Esophagus squamous epithelium (tissue), 4 donors: ENCODE results near the gene LEPROT.

Experiments
- POLR2A ChIP-seq, 4 donors: fragments of 450-650 bp; IDR thresholded peaks; one replicate each; pipeline ENCODE4 v1.6.1; 2017; ENCODE audit warnings: antibody characterized with exemption in 4 of 4, mild to moderate bottlenecking in 4 of 4, moderate library complexity in 3 of 4
- TF ChIP-seq, protein P1 (sequence below), 6 experiments: fragments of 450-650 bp in 4 of 6; fragments of 200-600 bp in 2 of 6; sonication (generic) in 2 of 6; IDR thresholded peaks; one replicate each; pipeline ENCODE4 v1.5.1; 2016 to 2019; ENCODE audit warnings: antibody characterized with exemption in 6 of 6, mild to moderate bottlenecking in 4 of 6, moderate library complexity in 4 of 6

DNA sequence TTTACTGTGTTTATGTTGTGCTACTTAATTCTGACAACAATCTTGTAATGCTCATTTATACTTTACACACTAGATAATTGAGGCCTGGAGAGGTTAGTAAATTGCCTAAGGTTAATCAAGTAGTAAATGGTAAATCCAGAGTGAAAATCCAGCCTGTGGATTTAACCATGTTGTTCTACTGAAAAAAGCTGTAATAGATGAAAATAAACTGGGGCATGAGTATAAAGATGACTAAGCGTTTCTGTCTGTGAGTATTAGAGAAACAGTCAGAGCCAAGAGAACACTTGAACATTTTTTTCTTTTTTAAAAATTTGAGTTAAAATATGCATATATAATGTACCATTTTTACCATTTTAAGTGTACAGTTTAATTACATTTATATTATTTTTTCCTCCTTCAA lies 47.9 kb upstream of the LEPROT start:
- TF ChIP-seq, protein P1, sequence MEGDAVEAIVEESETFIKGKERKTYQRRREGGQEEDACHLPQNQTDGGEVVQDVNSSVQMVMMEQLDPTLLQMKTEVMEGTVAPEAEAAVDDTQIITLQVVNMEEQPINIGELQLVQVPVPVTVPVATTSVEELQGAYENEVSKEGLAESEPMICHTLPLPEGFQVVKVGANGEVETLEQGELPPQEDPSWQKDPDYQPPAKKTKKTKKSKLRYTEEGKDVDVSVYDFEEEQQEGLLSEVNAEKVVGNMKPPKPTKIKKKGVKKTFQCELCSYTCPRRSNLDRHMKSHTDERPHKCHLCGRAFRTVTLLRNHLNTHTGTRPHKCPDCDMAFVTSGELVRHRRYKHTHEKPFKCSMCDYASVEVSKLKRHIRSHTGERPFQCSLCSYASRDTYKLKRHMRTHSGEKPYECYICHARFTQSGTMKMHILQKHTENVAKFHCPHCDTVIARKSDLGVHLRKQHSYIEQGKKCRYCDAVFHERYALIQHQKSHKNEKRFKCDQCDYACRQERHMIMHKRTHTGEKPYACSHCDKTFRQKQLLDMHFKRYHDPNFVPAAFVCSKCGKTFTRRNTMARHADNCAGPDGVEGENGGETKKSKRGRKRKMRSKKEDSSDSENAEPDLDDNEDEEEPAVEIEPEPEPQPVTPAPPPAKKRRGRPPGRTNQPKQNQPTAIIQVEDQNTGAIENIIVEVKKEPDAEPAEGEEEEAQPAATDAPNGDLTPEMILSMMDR (IDR thresholded peaks at IDR 0.05), result no peak
- no peak for TF ChIP-seq POLR2A (IDR thresholded peaks at IDR 0.05)
